ENCODE data around the gene PIP5K1B. TPM values are rescaled to one million over a fixed set of nuclear protein-coding genes. Genes with fewer than 3 reads are reported as not detected.

PIP5K1B gene
- polyA plus RNA-seq, 1 donor (not counting 4 experiments of a cell fraction or from before 2014, with no cell fraction given), result not detected

- H3K9me1 ChIP-seq (ENCODE audit: control insufficient read depth, extremely low read depth, insufficient read depth, low read length), result no peaks in the 10 kb centered on the region
Observed at GRCh38 chr9:68860419-68860818, 155.4 kb downstream of the PIP5K1B start.

GRCh38 chr9:68861436-68861835 lies 156.4 kb downstream of the PIP5K1B start:
- H3K9ac ChIP-seq (ENCODE audit: control insufficient read depth, extremely low read depth, insufficient read depth, low read length), result no peak overlapping the region
- dilution Hi-C loops (cut with MboI; ENCODE audit: extremely low pct_ligation_motif_present, low sequenced_read_pairs), result no loop called here
- H4K20me1 ChIP-seq (ENCODE audit: control insufficient read depth, extremely low read depth, insufficient read depth, low read length), result no peaks in the 10 kb centered on the region
- no peak overlapping the region for H3K4me3 ChIP-seq (ENCODE audit: control insufficient read depth in 2 of 3, extremely low read depth in 1 of 3, insufficient read depth in 2 of 3, low read depth in 1 of 3, low read length in 3 of 3)
- no peak overlapping the region for H3K27ac ChIP-seq (ENCODE audit: control insufficient read depth, insufficient read depth, low read length)
- H3K36me3 ChIP-seq (ENCODE audit: control insufficient read depth in 2 of 2, extremely low read depth in 1 of 2, insufficient read depth in 2 of 2, low read length in 2 of 2), result no peaks in the 10 kb centered on the region
- no peaks in the 10 kb centered on the region for H3K27me3 ChIP-seq (ENCODE audit: control insufficient read depth, extremely low read depth, insufficient read depth, low read length)
- no peaks in the 10 kb centered on the region for H3K4me1 ChIP-seq (ENCODE audit: control insufficient read depth, extremely low read depth, insufficient read depth, low read length)
- H3K9me3 ChIP-seq (ENCODE audit: control insufficient read depth, low read depth, low read length), result no peaks in the 10 kb centered on the region
- no peak for FAIRE-seq
- no peak for DNase-seq (ENCODE audit: low read depth, low spot score)
- H2AFZ ChIP-seq (ENCODE audit: control insufficient read depth, low read length), result no peak overlapping the region
- no peaks in the 10 kb centered on the region for H3K9me1 ChIP-seq (ENCODE audit: control insufficient read depth, extremely low read depth, insufficient read depth, low read length)
- no peak for TF ChIP-seq CTCF (optimal IDR thresholded peaks at IDR 0.05 in 1 of 3, IDR thresholded peaks at IDR 0.05 in 1 of 3, conservative IDR thresholded peaks at IDR 0.05 in 1 of 3; ENCODE audit: extremely low read depth in 1 of 3, insufficient read depth in 2 of 3, low read length in 3 of 3)
- TF ChIP-seq EZH2 (IDR thresholded peaks at IDR 0.05; ENCODE audit: low read length), result no peak
- no peaks in the 10 kb centered on the region for H3K79me2 ChIP-seq (ENCODE audit: control insufficient read depth, insufficient read depth, low read length)
- H3K4me2 ChIP-seq (ENCODE audit: control insufficient read depth, extremely low read depth, insufficient read depth, low read depth, low read length), result no peak overlapping the region

More at GRCh38 chr9:68860419-68860818, 155.4 kb downstream of the PIP5K1B start:
- no peak overlapping the region for H2AFZ ChIP-seq (ENCODE audit: control insufficient read depth, low read length)
- H3K36me3 ChIP-seq (ENCODE audit: control insufficient read depth in 2 of 2, extremely low read depth in 1 of 2, insufficient read depth in 2 of 2, low read length in 2 of 2), result no peaks in the 10 kb centered on the region
- dilution Hi-C loops (cut with MboI; ENCODE audit: extremely low pct_ligation_motif_present, low sequenced_read_pairs), result no loop called here
- no peak overlapping the region for H3K9ac ChIP-seq (ENCODE audit: control insufficient read depth, extremely low read depth, insufficient read depth, low read length)
- H3K27ac ChIP-seq (ENCODE audit: control insufficient read depth, insufficient read depth, low read length), result no peak overlapping the region
- no peak overlapping the region for H3K4me3 ChIP-seq (ENCODE audit: control insufficient read depth in 2 of 3, extremely low read depth in 1 of 3, insufficient read depth in 2 of 3, low read depth in 1 of 3, low read length in 3 of 3)
- no peak overlapping the region for H3K4me2 ChIP-seq (ENCODE audit: control insufficient read depth, extremely low read depth, insufficient read depth, low read depth, low read length)
- no peaks in the 10 kb centered on the region for H4K20me1 ChIP-seq (ENCODE audit: control insufficient read depth, extremely low read depth, insufficient read depth, low read length)
- FAIRE-seq (no peak), DNase-seq (ENCODE audit: low read depth, low spot score) (no peak)
- H3K27me3 ChIP-seq (ENCODE audit: control insufficient read depth, extremely low read depth, insufficient read depth, low read length), result no peaks in the 10 kb centered on the region
- H3K79me2 ChIP-seq (ENCODE audit: control insufficient read depth, insufficient read depth, low read length), result no peaks in the 10 kb centered on the region
- H3K4me1 ChIP-seq (ENCODE audit: control insufficient read depth, extremely low read depth, insufficient read depth, low read length), result no peaks in the 10 kb centered on the region
- no peaks in the 10 kb centered on the region for H3K9me3 ChIP-seq (ENCODE audit: control insufficient read depth, low read depth, low read length)
- TF ChIP-seq CTCF (optimal IDR thresholded peaks at IDR 0.05 in 1 of 3, IDR thresholded peaks at IDR 0.05 in 1 of 3, conservative IDR thresholded peaks at IDR 0.05 in 1 of 3; ENCODE audit: extremely low read depth in 1 of 3, insufficient read depth in 2 of 3, low read length in 3 of 3), result no peak
- no peak for TF ChIP-seq EZH2 (IDR thresholded peaks at IDR 0.05; ENCODE audit: low read length)
